Gastroesophageal sphincter (tissue), 4 donors: Measurements from ENCODE around the gene PIP5KL1. TPM values are rescaled to one million over a fixed set of nuclear protein-coding genes. Genes with fewer than 3 reads are reported as not detected.

Experiments used
- ATAC-seq: fragments of 150-250 bp; one replicate; pipeline ENCODE4 v1.9.1; 2016; ENCODE audit warnings: mild to moderate bottlenecking, moderate library complexity
- H3K27ac ChIP-seq, 4 donors: fragments of 200-600 bp; sonication (generic) in 3 of 4; 1 replicate in 3 of 4; 2 replicates in 1 of 4; pipeline ENCODE4 v1.5.1; 2016 to 2019
- H3K27me3 ChIP-seq: fragments of 200-600 bp; sonication (generic); one replicate; pipeline ENCODE4 v1.5.1; 2019
- H3K36me3 ChIP-seq, 2 donors: fragments of 200-600 bp; sonication (generic); one replicate each; pipeline ENCODE4 v1.5.1; 2019; ENCODE audit warnings: control low read depth in 1 of 2
- H3K4me1 ChIP-seq, 3 donors: fragments of 200-600 bp; sonication (generic); 1 replicate in 2 of 3; 2 replicates in 1 of 3; pipeline ENCODE4 v1.5.1; 2016 to 2019; ENCODE audit warnings: control low read depth in 2 of 3
- H3K4me3 ChIP-seq, 2 donors: fragments of 200-600 bp; sonication (generic); one replicate each; pipeline ENCODE4 v1.5.1; 2019; ENCODE audit warnings: mild to moderate bottlenecking in 1 of 2, moderate library complexity in 1 of 2
- H3K9me3 ChIP-seq, 3 donors: fragments of 200-600 bp; sonication (generic); one replicate each; pipeline ENCODE4 v1.5.1; 2017 to 2019; ENCODE audit warnings: control low read depth in 2 of 3
- CTCF ChIP-seq, 4 experiments: fragments of 200-600 bp in 2 of 4; fragments of 450-650 bp in 2 of 4; sonication (generic) in 1 of 4; IDR thresholded peaks; one replicate each; pipeline ENCODE4 v1.5.1; 2017 to 2019; ENCODE audit warnings: antibody characterized with exemption in 4 of 4, mild to moderate bottlenecking in 2 of 4, moderate library complexity in 2 of 4
- EP300 ChIP-seq: sonication (generic); formaldehyde crosslinking; IDR thresholded peaks from one replicate; pipeline ENCODE4 v1.6.1; 2017; ENCODE audit warnings: antibody characterized with exemption, mild to moderate bottlenecking
- POLR2A ChIP-seq, 2 donors: fragments of 450-650 bp; IDR thresholded peaks; one replicate each; pipeline ENCODE4 v1.6.1; 2017; ENCODE audit warnings: antibody characterized with exemption in 2 of 2, mild to moderate bottlenecking in 2 of 2, moderate library complexity in 1 of 2
- POLR2AphosphoS5 ChIP-seq: sonication (generic); formaldehyde crosslinking; IDR thresholded peaks from one replicate; pipeline ENCODE4 v1.6.1; 2017; ENCODE audit warnings: antibody characterized with exemption
- WGBS, 2 donors: methylation state at CpG; one replicate each; pipeline ENCODE4 v1.1.5; 2018; ENCODE audit warnings: low coverage in 1 of 2; 5-methylcytosine and 5-hydroxymethylcytosine counted together
- total RNA-seq, 4 donors: library from RNA; depleted of rRNA; stranded (reverse); fragments of >200 nt; gene quantifications; one replicate each; pipeline ENCODE4 v1.1.0, GENCODE V29; 2016

PIP5KL1 gene
- total RNA-seq, 4 donors from 2014 or later, result 0.66 to 3.4 (median 3.1) TPM; not detected in 1

DNA sequence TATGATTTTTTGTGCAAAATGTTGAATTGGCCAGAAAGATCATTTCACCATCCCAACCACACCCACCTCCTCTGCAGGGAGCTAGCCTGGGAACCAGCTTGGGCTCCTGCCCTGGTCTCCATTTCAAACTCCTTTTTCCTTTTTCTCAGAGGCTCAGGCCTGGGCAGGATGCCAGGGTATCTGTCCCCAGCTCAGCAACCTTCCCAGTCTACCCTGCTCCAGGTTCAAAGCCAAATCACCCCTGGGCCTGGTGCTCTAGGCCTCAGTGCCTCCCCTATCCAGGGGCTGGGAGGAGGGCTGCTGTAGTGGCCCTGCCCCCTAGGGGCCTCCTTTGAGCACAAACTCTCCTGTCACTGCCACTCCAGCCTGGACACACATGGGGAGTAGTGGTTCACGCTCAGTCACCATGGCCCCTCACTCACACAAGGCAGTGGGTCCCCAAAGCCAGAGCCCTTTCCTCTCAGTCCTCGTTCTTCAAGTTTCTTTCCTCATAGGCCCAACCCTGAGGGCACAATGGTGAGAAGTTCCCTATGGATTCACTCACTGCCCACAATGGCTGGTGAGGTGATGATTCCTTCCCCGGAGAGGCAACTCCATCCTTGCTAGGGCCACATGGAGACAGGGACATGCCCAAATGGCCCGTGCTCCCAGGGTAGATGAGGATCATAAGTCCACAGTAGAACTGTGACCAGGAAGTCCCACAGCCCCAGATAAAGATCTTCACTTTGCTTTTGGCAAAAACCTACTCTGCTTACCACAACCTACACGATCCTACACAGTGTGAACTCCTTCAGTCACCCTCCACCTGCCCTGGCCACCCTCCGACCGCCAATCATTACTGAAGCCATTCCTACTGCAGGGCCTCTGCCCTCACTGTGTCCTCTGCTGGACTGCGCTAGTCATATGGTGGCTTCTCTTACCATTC lies 12.1 kb downstream of the PIP5KL1 start:
- TF ChIP-seq CTCF (IDR thresholded peaks at IDR 0.05) (no peak), POLR2A (IDR thresholded peaks at IDR 0.05) (no peak), EP300 (no peak), POLR2AphosphoS5 (no peak)
- H3K4me1 ChIP-seq, result peaks cover 0 to 68% (median 29%) of the 10 kb centered on the region in 3 donors

GRCh38 chr9:127917603-127918002 lies 13.0 kb downstream of the PIP5KL1 start:
- WGBS, 2 donors, result 26 to 64% methylated on average over 3 to 5 of the region's 6 CpGs
- peak overlapping the region in 3 of 4 donors; percentile 82 to 86 (median 83) for H3K27ac ChIP-seq
- H3K36me3 ChIP-seq, result peaks cover 0 to 20% of the 10 kb centered on the region in 2 donors
- peaks cover 6% of the 10 kb centered on the region for H3K27me3 ChIP-seq
- no peak for TF ChIP-seq CTCF (IDR thresholded peaks at IDR 0.05)
- TF ChIP-seq POLR2A (IDR thresholded peaks at IDR 0.05), result no peak
- TF ChIP-seq POLR2AphosphoS5, result no peak
- TF ChIP-seq EP300, result no peak
- no peaks in the 10 kb centered on the region for H3K9me3 ChIP-seq
- no peak overlapping the region for H3K4me3 ChIP-seq
- no peak for ATAC-seq
- H3K4me1 ChIP-seq, result peaks cover 0 to 68% (median 29%) of the 10 kb centered on the region in 3 donors

More for the DNA sequence above, 12.1 kb downstream of the PIP5KL1 start:
- Histone ChIP-seq H3K36me3 (peaks cover 0 to 12% of the 10 kb centered on the region in 2 donors), H3K9me3 (no peaks in the 10 kb centered on the region), H3K27me3 (peaks cover 10% of the 10 kb centered on the region), H3K4me3 (no peak overlapping the region), H3K27ac (peak overlapping the region in 3 of 4 donors; percentile 82 to 86 (median 83))
- no peak for ATAC-seq
- 78 to 93% methylated on average over 6 to 8 of the region's 8 CpGs for WGBS, 2 donors

- H3K9me3 ChIP-seq, result no peaks in the 10 kb centered on the region
- peak within 1 kb of the TSS in 3 of 4 donors; percentile 82 to 86 (median 83) for H3K27ac ChIP-seq
- H3K4me1 ChIP-seq, result peaks cover 0 to 65% (median 29%) of the 10 kb centered on the region in 3 donors
- peaks cover 0 to 26% of the 10 kb centered on the region in 2 donors for H3K36me3 ChIP-seq
- peak; percentile 91 for ATAC-seq
- peaks cover 4% of the 10 kb centered on the region for H3K27me3 ChIP-seq
- WGBS, 2 donors, result 17% methylated on average over 2 of the region's 71 CpGs; no CpG with 5 or more reads in 1 of the 2 donors
- peak within 1 kb of the TSS; percentile 45 to 64 for H3K4me3 ChIP-seq
- no peak for TF ChIP-seq EP300
- peak in 1 of 4 experiments; percentile 3 for TF ChIP-seq CTCF (IDR thresholded peaks at IDR 0.05)
- TF ChIP-seq POLR2A (IDR thresholded peaks at IDR 0.05), result peak; percentile 22 to 50
- peak; percentile 8 for TF ChIP-seq POLR2AphosphoS5
These were observed 13.6 kb downstream of the PIP5KL1 start, which contains the start of gene ST6GALNAC4 for GRCh38 chr9:127916720-127917581. TSS of gene ST6GALNAC4 (minus strand) at chr9:127917041. CDS start at chr9:127916419, 622 bp downstream.

DNA sequence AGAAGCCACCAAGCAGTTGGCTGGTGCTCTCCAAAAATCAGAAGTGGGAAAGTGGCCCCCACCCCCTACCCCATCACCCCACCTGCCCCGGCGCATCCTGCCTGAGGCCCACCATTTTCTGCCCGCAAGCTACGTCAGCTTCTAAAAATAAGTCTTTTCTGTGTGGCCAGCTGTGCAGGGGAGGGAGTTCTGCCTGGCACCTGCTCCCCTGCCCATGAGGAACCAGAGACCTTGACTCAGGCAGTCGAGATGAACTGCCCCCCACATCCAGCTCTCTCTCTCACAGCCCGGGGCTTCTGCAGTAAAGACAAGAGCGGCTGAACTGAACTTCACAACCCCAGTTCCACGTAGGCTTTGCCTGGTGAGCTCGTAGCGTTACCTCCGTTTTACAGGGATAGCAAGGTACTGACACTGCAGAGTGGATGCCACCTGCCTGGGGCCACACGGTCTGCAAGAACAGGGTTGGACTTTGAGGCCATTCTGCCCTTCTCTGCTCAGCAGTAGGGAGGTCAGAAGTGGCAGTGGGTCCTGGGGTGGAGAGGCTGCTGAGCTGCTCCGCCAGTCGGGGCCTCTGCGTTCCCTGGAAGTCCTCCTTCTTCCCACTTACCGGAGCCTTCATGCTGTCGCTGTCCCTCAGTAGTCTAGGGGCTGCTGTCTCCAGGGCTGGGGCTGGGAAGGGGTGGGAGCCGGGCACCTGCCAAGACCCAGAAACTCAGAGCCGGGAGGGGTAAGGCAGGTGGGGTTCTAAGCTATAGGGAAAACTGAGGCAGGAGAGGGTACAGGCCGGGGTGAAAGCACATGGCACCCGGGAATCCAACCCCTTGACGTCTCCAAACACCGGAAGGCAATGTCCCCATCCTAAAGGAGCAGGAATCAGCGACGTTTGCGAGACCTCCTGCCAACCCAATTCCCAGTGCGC lies 14.5 kb downstream of the PIP5KL1 start:
- no peak for ATAC-seq
- Histone ChIP-seq H3K36me3 (peaks cover 0 to 35% of the 10 kb centered on the region in 2 donors), H3K27ac (peak overlapping the region in 3 of 4 donors; percentile 79 to 83 (median 82)), H3K4me3 (peak overlapping the region; percentile 45 to 64), H3K27me3 (no peaks in the 10 kb centered on the region), H3K4me1 (peaks cover 0 to 57% (median 29%) of the 10 kb centered on the region in 3 donors), H3K9me3 (no peaks in the 10 kb centered on the region)
- 20% methylated on average over 1 of the region's 27 CpGs; no CpG with 5 or more reads in 1 of the 2 donors for WGBS, 2 donors
- TF ChIP-seq POLR2A (IDR thresholded peaks at IDR 0.05) (no peak), POLR2AphosphoS5 (no peak), EP300 (no peak), CTCF (IDR thresholded peaks at IDR 0.05) (no peak)
